ENCODE measurements around the gene ACP7. TPM values are rescaled to one million over a fixed set of nuclear protein-coding genes. Genes with fewer than 3 reads are reported as not detected.

The ACP7 gene
- total and polyA plus RNA-seq, 9 of the 15 experiments (the other 6 are each of a cell fraction or from before 2014, with no cell fraction given), result not detected

DNA sequence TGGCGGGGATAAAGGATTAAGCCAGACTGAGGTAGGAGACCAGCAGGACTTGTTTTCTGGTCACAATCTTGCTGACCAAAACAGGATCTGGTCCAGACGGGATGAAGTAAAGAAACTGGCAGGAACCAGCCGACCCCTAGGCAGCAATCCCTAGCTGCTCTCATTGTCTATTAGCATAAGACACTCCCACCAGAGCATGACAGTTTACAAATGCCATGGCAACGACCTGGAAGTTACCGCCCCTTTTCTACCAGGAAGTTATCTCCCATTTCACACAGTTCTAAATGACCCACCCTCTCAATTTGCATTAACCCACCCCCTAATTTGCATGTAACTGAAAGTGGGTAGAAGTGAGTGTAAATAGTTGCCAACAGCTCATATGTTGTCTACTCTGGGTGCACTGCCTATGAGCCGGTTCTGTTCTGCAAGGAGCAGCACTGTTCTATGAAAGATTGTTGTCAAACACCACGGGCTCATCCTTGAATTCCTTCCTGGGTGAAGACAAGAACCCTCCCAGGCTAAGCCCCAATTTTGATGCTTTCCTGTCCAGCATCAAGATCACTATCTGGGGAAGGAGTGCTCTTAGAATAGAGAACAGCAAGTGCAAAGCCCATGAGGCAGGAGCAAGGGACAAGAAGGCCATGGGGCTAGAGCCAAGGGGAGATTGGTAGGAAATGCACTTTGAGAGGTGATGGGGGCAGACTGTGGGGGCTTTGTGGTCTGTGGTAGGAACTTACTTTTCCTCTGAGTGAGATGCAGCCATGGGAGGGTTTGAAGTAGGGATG, 37.9 kb upstream of the ACP7 start (continued):
- TF ChIP-seq, protein P1, sequence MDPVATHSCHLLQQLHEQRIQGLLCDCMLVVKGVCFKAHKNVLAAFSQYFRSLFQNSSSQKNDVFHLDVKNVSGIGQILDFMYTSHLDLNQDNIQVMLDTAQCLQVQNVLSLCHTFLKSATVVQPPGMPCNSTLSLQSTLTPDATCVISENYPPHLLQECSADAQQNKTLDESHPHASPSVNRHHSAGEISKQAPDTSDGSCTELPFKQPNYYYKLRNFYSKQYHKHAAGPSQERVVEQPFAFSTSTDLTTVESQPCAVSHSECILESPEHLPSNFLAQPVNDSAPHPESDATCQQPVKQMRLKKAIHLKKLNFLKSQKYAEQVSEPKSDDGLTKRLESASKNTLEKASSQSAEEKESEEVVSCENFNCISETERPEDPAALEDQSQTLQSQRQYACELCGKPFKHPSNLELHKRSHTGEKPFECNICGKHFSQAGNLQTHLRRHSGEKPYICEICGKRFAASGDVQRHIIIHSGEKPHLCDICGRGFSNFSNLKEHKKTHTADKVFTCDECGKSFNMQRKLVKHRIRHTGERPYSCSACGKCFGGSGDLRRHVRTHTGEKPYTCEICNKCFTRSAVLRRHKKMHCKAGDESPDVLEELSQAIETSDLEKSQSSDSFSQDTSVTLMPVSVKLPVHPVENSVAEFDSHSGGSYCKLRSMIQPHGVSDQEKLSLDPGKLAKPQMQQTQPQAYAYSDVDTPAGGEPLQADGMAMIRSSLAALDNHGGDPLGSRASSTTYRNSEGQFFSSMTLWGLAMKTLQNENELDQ (CRISPR knock-in tag; IDR thresholded peaks at IDR 0.05; ENCODE audit: borderline replicate concordance), result no peak
- TF ChIP-seq TBP (optimal IDR thresholded peaks at IDR 0.05; ENCODE audit: low read depth, low read length) (peak; percentile 50), BCOR (IDR thresholded peaks at IDR 0.05) (peak; percentile 69; the same call in 1 of the 2 replicates), JUND (IDR thresholded peaks at IDR 0.05; ENCODE audit: borderline replicate concordance, low read depth, low read length) (0 out of 2 replicates have a peak, but pooled peaks have one; percentile 24), JUND (tag; IDR thresholded peaks at IDR 0.05; ENCODE audit: borderline replicate concordance, low read depth, low read length) (no peak), HDGF (IDR thresholded peaks at IDR 0.05) (no peak), HMGXB4 (CRISPR knock-in tag; IDR thresholded peaks at IDR 0.05) (no peak), HDAC2 (IDR thresholded peaks at IDR 0.05) (peak; percentile 35; the same call in 1 of the 2 replicates), SIRT6 (IDR thresholded peaks at IDR 0.05; ENCODE audit: low read depth, low read length) (no peak), NFYB (IDR thresholded peaks at IDR 0.05; ENCODE audit: extremely low read depth, insufficient read length) (no peak), PTRF (tag; IDR thresholded peaks at IDR 0.05) (no peak), PHF21A (IDR thresholded peaks at IDR 0.05; ENCODE audit: borderline replicate concordance, low read depth) (no peak), HIVEP1 (CRISPR knock-in tag; IDR thresholded peaks at IDR 0.05) (no peak), POLR2G (IDR thresholded peaks at IDR 0.05; ENCODE audit: low read depth, low read length) (no peak), ZNF217 (CRISPR knock-in tag; IDR thresholded peaks at IDR 0.05) (no peak), EP300 (IDR thresholded peaks at IDR 0.05; ENCODE audit: low read length) (peak; percentile 23; the same call in 1 of the 2 replicates), MEIS2 (IDR thresholded peaks at IDR 0.05; ENCODE audit: partially characterized antibody) (peak; percentile 14), ETS2 (tag; IDR thresholded peaks at IDR 0.05; ENCODE audit: borderline replicate concordance, poor library complexity, severe bottlenecking) (no peak)
- TF ChIP-seq, protein P2, sequence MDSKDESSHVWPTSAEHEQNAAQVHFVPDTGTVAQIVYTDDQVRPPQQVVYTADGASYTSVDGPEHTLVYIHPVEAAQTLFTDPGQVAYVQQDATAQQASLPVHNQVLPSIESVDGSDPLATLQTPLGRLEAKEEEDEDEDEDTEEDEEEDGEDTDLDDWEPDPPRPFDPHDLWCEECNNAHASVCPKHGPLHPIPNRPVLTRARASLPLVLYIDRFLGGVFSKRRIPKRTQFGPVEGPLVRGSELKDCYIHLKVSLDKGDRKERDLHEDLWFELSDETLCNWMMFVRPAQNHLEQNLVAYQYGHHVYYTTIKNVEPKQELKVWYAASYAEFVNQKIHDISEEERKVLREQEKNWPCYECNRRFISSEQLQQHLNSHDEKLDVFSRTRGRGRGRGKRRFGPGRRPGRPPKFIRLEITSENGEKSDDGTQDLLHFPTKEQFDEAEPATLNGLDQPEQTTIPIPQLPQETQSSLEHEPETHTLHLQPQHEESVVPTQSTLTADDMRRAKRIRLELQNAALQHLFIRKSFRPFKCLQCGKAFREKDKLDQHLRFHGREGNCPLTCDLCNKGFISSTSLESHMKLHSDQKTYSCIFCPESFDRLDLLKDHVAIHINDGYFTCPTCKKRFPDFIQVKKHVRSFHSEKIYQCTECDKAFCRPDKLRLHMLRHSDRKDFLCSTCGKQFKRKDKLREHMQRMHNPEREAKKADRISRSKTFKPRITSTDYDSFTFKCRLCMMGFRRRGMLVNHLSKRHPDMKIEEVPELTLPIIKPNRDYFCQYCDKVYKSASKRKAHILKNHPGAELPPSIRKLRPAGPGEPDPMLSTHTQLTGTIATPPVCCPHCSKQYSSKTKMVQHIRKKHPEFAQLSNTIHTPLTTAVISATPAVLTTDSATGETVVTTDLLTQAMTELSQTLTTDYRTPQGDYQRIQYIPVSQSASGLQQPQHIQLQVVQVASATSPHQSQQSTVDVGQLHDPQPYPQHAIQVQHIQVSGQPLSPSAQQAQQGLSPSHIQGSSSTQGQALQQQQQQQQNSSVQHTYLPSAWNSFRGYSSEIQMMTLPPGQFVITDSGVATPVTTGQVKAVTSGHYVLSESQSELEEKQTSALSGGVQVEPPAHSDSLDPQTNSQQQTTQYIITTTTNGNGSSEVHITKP (IDR thresholded peaks at IDR 0.05; ENCODE audit: partially characterized antibody), result peak; percentile 81

Measured in K562 (cell line).